Chondrocyte (in vitro differentiated cells): ENCODE data around the gene LENG8. TPM values are rescaled to one million over a fixed set of nuclear protein-coding genes. Genes with fewer than 3 reads are reported as not detected.

ENCODE experiments used
- DNase-seq: peaks from one replicate; pipeline ENCODE4 v3.0.0; 2021; ENCODE audit warnings: mixed read lengths, low spot score
- H3K27ac Mint-ChIP-seq: one replicate; pipeline ENCODE4 v1.8.0; 2021; ENCODE audit warnings: mild to moderate bottlenecking, moderate library complexity, mixed read lengths; ENCODE audit not compliant: unreplicated experiment
- H3K27me3 Mint-ChIP-seq: 2 replicates; pipeline ENCODE4 v1.8.0; 2021; ENCODE audit warnings: low read depth, mixed read lengths
- H3K36me3 Mint-ChIP-seq: 2 replicates; pipeline ENCODE4 v1.8.0; 2021; ENCODE audit warnings: low read depth, mixed read lengths
- H3K4me1 Mint-ChIP-seq: 2 replicates; pipeline ENCODE4 v1.8.0; 2021; ENCODE audit warnings: low read depth, mild to moderate bottlenecking, mixed read lengths
- H3K4me3 Mint-ChIP-seq: one replicate; pipeline ENCODE4 v1.8.0; 2021; ENCODE audit warnings: mild to moderate bottlenecking, moderate library complexity, mixed read lengths; ENCODE audit not compliant: unreplicated experiment
- H3K9me3 Mint-ChIP-seq: 2 replicates; pipeline ENCODE4 v1.8.0; 2021; ENCODE audit warnings: low read depth, mixed read lengths
- CTCF ChIP-seq: fragments of 200-600 bp; sonication (generic); IDR thresholded peaks from 2 replicates; pipeline ENCODE4 v1.5.0; 2021; ENCODE audit warnings: antibody characterized with exemption, mild to moderate bottlenecking, moderate library complexity
- total RNA-seq: library from RNA; stranded (reverse); gene quantifications from 3 replicates; pipeline ENCODE4 v1.2.1, GENCODE V29; 2021

The LENG8 gene
- total RNA-seq, 1 donor from 2014 or later = 110 TPM

- TF ChIP-seq CTCF = no peak
- Mint-ChIP-seq H3K27ac (peak overlapping the region; percentile 93), H3K4me3 (peak overlapping the region; percentile 70)
Observed at GRCh38 chr19:54473892-54474372, 24.9 kb downstream of the LENG8 start.

DNA sequence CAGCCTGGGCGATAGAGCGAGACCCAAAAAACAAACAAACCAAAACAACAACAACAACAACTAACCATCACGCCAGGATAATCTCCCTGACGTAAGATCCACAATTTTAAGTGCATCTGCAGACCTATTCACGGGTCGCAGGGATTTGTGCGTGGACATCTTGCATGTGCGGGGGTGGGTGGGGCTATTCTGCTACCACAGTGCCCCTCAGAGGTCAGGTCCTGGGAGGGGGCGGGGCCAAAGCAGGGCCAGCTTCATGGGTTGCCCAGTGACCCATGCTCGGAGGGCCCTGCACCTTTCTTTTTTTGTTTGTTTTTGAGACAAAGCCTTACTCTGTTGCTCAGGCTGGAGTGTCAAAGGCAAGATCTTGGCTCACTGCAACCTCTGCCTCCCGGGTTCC, 26.7 kb downstream of the LENG8 start:
- H3K4me3 Mint-ChIP-seq = no peak overlapping the region
- peaks cover 22% of the 10 kb centered on the region for H3K4me1 Mint-ChIP-seq

More at GRCh38 chr19:54473892-54474372, 24.9 kb downstream of the LENG8 start:
- Mint-ChIP-seq H3K27me3 (peaks cover 4% of the 10 kb centered on the region), H3K36me3 (peaks cover 2% of the 10 kb centered on the region), H3K9me3 (no peaks in the 10 kb centered on the region), H3K4me1 (peaks cover 34% of the 10 kb centered on the region)
- DNase-seq = peak; percentile 50

GRCh38 chr19:54477650-54478049, 28.7 kb downstream of the LENG8 start:
- peaks cover 11% of the 10 kb centered on the region for H3K27me3 Mint-ChIP-seq
- H3K4me1 Mint-ChIP-seq = peaks cover 19% of the 10 kb centered on the region

More for the DNA sequence above, 26.7 kb downstream of the LENG8 start:
- no peak for TF ChIP-seq CTCF
- Mint-ChIP-seq H3K27me3 (peaks cover 4% of the 10 kb centered on the region), H3K36me3 (no peaks in the 10 kb centered on the region), H3K9me3 (no peaks in the 10 kb centered on the region), H3K27ac (no peak overlapping the region)
- no peak for DNase-seq

GRCh38 chr19:54478677-54479266, 29.8 kb downstream of the LENG8 start:
- peak; percentile 83 for TF ChIP-seq CTCF
- Mint-ChIP-seq H3K27me3 (peaks cover 13% of the 10 kb centered on the region), H3K4me1 (peaks cover 12% of the 10 kb centered on the region), H3K9me3 (no peaks in the 10 kb centered on the region), H3K27ac (no peak overlapping the region), H3K4me3 (no peak overlapping the region), H3K36me3 (no peaks in the 10 kb centered on the region)
- DNase-seq = peak; percentile 36

More at GRCh38 chr19:54477650-54478049, 28.7 kb downstream of the LENG8 start:
- Mint-ChIP-seq H3K9me3 (no peaks in the 10 kb centered on the region), H3K4me3 (no peak overlapping the region), H3K27ac (no peak overlapping the region), H3K36me3 (no peaks in the 10 kb centered on the region)
- DNase-seq = peak; percentile 1
- peak; percentile 23 for TF ChIP-seq CTCF

DNA sequence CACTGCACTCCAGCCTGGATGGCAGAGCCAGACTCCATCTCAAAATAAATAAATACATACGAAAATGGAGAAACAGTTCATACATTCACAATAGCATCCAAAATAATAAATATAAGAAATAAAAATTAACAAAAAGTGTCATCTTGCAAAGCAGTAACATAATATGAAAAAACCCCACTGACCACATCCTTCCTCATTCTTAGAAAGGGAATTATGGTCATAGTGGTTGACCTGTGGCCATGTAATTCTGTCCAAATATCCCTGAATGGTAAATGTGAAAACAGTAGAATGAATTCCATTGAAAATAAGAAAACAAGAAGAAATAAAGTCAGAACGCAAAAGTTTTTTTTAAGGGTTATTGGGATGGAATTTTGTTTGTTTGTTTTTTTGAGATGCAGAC, 31.1 kb downstream of the LENG8 start:
- no peak for DNase-seq
- H3K9me3 Mint-ChIP-seq = no peaks in the 10 kb centered on the region
- H3K27me3 Mint-ChIP-seq = peaks cover 23% of the 10 kb centered on the region
- no peak overlapping the region for H3K4me3 Mint-ChIP-seq
- peaks cover 9% of the 10 kb centered on the region for H3K4me1 Mint-ChIP-seq
- no peak overlapping the region for H3K27ac Mint-ChIP-seq
- H3K36me3 Mint-ChIP-seq = no peaks in the 10 kb centered on the region
- TF ChIP-seq CTCF = no peak
